ENCODE measurements around the gene ACRV1.
"Not testable (repeated sequence)": the region's sequence is repeated elsewhere in the genome, so short reads cannot be mapped to it uniquely, and the experiment has no call there.

Gene ACRV1, protein sequence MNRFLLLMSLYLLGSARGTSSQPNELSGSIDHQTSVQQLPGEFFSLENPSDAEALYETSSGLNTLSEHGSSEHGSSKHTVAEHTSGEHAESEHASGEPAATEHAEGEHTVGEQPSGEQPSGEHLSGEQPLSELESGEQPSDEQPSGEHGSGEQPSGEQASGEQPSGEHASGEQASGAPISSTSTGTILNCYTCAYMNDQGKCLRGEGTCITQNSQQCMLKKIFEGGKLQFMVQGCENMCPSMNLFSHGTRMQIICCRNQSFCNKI

DNA sequence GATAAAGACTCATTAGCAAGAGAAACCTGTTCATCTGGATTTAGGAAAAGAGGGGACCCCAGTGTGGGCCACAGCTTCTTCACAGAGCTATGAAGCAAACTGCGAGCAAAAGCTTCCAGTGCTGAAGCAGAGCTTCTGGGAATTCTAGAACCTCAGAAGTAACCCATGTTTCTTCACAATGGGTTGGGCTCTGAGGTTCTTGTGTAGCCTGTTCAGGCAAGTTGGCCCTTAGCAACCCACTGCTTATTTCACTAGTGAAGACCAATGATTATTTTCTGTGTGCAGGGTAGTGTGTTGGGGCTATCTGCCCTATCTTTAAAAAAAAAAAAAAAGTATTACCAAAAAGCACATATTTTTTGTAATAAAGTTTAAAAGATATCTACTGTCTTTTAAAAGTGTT lies at the start of gene ACRV1:
Gene ACRV1 (minus strand): TSS at position 101 of the 400 bp plus-strand sequence. CDS start 67 bp downstream, at position 34.
- DNase-seq (ENCODE audit: low read depth) = no peak

DNA sequence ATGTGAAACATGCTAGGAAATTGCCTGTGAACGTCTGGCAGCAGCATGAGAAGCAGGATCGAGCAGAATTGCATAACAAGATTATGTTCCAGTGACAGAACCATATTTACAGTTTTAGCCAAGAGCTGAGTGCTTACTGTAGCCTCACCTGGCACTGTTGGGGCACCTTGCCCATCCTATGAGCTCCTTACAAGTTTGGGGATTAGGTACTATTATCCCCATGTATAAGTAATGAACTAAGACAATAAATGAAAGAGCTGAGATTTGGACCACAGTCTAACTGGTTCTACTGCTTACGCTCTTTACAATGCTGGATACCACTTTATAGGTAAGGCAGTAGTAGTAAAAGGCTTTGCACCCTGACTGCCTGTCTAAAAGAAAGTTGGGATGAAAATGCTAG lies 48.3 kb upstream of the ACRV1 start:
- DNase-seq (ENCODE audit: low read depth) = no peak

DNA sequence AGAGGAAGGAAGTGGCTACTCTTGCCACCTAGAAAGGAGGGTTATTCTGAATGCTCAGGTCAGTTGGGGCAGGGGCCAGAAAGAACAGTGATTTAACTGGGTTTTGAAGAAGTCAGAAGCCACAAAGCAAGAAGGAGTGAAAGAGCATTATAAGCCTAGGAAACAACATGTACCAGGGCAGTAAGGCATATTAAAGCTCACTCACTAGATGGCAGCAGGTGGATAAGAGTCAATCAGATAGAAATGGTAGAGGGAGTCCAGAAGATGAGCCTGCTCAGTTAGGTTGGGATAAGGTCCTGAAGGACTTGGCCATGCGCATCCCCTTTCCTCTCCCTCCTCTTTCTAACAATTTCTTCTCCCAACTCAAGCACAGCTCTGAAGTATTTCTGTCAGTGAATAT lies 43.5 kb upstream of the ACRV1 start:
- no peak for DNase-seq (ENCODE audit: low read depth)

DNA sequence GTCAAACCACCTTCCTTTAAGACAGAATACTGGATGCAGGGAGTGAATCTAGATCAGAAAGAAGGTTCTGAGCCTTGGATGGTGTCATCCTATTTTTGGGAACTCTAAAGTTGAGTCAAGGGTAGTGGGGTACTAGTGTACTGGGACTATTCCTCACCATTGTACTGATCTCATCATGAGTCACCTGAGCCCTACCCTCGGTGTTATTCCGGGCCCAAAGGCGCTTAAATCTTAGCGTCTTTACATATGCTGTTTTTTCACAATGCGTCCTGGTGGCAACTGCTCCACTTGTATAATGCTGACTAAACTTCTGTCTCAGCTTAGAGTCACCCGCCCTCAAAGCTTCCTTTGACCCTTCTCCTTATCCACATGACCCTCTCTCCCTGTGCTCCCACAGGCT lies 40.1 kb upstream of the ACRV1 start:
- no peak for DNase-seq (ENCODE audit: low read depth)

DNA sequence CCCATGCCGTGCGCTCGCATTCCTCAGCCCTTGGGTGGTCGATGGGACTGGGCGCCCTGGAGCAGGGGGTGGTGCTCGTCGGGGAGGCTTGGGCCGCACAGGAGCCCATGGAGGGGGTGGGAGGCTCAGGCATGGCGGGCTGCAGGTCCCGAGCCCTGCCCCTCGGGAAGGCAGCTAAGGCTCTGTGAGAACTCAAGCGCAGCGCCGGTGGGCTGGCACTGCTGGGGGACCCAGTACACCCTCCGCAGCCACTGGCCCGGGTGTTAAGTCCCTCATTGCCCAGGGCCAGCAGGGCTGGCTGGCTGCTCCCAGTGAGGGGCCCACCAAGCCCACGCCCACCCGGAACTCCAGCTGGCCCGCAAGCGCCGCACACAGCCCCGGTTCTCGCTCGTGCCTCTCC lies 24.0 kb upstream of the ACRV1 start:
- DNase-seq (ENCODE audit: low read depth) = not testable (repeated sequence)

DNA sequence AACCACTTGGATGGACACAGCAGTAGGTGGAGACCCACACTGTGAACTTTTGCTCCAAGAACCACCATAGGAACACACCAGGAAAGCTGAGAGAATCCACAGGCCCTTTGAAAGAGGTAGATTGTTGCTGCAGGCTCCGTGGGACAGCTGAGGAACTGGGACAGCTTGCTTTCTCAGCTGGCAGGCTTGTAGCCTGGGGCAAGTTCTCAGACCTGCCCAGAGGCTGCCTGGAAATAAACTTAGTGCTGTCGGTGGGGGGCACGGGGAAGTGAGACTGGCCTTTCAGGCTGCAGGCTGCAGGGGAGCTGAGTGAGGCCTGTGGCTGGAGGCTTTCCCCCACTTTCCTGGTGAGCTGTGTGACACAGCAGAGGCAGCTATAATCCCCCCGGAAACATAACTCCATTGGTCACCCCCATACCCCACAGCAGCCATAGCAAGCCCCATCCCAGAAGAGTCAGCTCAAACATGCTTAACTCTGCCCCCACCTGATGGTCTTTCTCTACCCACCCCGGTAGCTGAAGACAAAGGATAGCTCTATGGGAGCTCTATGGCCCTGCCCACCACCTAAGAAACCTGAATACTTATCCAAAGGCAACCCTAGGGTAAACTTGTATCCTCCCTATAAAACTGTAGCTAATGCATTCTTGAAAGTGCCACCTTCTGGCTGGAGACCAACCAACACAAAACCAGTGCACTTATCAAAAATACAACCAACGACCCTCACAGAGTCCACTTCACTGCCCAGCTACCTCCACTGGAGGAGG lies 21.4 kb upstream of the ACRV1 start:
- no peak for DNase-seq (ENCODE audit: low read depth)

DNA sequence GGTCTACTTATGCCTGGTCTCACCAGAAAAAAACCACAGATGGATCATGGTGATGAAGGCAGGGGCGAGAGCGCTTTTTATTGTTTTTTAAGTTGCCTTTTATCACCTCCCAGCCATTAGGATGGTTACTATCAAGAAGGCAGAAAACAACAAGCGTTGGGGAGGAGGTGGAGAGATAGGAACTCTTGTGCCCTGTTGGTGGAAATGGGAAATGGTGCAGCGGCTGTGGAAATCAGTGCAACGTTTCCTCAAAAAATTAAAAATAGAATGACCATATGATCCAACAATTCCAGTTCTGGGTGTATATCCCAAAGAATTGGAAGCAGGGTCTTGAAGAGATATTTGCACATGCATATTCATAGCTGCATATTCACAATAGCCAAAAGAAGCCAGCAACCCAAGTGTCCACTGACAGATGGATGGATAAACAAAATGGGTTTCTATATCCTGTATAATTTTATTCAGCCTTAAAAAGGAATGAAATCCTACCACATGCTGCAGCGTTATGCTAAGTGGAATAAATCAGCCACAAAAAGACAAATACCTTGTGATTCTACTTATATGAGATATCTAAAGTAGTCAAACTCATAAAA lies 20.5 kb upstream of the ACRV1 start:
- no peak for DNase-seq (ENCODE audit: low read depth)

DNA sequence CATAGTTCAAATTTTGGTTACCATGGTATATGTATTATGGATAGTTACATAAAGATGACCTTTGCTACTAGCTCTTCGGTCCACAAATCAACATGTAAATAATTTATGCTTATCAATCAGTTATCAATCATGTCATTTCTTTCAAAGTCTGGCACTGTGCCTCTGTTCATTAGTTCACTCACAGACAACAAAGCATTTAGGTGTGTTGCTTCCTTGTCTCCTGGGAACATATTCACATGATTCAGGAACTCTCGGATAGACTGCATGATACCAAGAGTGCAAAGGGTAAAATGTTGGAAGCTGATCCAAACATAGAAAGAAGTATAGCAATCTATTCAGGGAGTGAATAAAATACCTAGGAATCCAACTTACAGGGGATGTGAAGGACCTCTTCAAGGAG lies 14.3 kb upstream of the ACRV1 start:
- DNase-seq (ENCODE audit: low read depth) = no peak

DNA sequence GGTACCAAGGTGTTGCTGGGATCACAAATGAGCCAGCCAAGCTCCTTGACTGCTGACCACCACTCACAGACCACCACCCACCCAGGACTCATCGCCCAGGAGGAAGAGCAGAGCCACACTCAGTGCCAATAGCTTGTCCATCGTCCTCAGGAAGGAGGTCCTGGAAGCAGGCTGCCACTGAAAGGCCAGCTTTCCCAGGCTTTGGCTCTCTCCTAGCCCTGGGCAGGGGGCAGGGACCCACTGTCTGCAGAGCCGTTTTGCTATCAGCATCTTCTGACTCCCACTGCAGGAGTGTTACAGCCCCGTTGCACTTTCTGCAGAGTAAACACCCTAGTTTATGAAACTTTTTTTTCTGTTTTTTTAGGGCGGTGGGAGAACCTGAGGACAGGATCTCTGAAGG lies 12.2 kb upstream of the ACRV1 start:
- no peak for DNase-seq (ENCODE audit: low read depth)

DNA sequence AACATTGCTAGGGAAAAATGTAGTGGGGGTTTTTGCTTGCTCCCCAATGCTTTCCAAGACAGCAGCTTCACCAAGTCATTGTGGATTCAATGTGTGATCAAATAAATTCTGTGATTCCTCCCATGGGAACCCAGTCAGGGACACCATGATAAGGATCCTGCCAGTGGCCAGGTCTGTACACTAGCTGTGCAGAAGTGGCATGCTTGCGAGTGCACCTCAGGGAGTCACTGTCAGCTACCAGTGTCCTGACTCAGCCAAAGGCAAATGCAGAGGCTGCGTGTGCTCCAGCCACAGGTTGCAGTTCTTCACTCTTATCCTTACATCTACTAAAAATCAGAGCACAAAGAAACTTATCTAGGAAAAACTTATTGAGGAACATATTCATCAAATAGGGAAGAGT lies 9.4 kb upstream of the ACRV1 start:
- no peak for DNase-seq (ENCODE audit: low read depth)

DNA sequence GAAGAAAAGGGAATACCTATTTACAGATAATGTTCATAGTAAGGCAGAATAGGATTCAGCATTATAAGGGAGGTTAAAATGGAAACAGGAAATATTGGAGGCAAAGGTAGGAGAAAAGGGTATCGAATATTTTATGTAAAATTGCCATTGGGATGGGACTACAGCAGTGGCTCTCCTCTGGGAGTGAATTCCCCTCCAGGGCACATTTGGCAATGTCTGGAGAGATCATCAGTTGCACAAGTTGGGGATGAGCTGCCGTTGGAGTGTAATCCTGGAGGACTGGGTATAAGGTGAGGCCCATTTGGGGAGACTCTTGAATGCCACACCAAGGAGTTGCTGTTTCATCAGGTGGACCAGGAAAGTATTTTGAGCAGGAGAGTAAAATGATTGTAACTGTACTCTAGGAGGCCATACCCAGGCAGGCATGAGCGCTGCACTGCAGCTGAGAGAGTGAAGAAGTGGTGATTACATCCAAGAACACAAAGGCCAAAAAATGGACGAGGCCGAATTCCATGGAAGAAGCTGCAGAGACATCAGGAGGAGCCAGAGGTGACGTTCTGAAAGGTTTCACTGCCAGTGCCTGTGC lies 8.7 kb upstream of the ACRV1 start:
- DNase-seq (ENCODE audit: low read depth) = no peak

DNA sequence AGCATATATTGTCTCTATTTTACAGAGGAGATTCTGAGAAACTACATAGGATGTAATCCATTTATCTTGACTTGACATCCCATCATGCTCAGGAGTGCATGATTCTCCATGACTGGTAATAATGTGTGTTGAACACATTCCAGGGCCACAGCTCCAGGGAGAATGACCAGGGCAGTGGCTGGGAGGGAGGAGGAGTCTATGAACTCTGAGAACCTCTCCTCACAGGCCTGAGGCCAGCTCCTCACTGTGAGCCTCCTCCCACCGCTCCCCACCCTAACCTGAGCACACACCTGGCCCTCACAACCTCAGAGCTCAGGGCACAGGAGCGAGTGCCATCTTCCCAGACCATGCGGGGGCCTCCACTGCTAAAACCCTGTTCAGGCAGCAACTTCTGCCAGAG lies 8.0 kb upstream of the ACRV1 start:
- DNase-seq (ENCODE audit: low read depth) = no peak

DNA sequence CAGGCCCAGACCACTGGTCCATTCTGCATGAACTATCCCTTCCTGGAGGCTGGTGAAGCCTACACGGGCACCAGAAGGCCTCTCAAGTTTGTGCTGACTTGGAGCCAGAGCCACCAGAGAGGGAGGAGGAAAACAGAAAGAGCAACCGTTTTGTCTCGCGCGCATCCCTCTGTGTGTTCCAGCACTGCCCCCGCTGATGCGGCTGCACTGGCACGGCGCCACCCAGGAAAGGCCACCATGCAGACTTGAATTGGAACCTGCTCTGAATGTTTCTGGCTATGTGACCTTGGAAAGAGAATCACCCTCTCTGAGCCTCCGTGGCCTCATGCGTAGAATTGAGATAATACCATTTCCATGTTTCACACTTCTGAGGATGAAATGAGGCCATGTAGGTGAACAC lies 7.4 kb upstream of the ACRV1 start:
- no peak for DNase-seq (ENCODE audit: low read depth)

DNA sequence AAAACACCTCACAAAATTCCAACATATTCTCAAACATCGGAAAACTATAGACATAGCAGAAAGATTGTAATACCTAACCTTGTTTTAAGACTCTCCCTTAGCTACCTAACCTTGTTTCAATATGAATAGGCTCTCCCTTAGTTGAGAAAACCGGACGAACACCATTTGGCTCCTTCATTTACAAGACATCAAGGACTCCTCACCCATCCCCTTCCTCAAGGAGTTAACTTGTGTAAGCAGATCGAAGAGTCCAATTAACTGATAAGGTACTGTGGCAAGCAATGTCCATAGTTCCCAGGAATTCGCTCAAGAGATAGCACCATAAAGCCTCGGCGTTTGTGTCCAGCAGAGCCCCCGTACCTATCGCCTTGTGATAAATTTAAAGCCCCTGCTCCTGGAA lies 4.6 kb upstream of the ACRV1 start:
- no peak for DNase-seq (ENCODE audit: low read depth)

DNA sequence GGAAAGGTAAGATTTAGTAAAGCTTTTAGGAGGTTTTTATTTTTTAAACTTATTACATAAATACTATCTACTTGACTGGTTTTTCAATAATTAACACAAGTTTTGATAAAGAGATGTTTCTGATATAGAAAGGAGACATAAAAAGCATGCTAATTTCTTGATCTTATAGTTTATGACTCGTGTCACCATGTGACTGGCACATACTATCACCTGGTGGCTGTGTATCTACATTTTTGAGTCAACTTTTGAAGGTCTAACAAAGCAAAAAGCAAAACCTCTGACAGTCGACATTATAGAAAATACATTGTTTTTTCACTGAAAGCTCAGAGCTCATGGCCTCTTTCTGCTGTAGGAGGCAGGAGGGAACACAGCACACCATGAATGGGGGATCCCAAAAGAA lies 810 bp downstream of the ACRV1 start:
- DNase-seq (ENCODE audit: low read depth) = no peak

DNA sequence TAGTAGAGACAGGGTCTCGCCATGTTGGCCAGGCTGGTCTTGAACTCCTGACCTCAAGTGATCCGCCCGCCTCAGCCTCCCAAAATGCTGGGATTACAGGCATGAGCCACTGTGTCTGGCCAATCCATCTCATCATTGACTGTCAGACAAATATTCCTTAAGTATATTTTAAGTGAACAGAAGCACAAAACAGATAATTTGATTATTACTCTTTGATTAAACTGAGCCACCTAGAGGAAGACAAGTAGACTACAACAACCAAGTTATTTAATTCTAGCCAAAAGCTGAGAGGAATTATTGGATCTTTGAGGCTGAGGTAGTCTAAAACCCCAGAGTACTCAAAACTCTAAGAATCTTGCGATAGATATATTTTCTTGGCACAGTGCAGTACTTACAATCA lies 1.2 kb downstream of the ACRV1 start:
- DNase-seq (ENCODE audit: low read depth) = no peak

DNA sequence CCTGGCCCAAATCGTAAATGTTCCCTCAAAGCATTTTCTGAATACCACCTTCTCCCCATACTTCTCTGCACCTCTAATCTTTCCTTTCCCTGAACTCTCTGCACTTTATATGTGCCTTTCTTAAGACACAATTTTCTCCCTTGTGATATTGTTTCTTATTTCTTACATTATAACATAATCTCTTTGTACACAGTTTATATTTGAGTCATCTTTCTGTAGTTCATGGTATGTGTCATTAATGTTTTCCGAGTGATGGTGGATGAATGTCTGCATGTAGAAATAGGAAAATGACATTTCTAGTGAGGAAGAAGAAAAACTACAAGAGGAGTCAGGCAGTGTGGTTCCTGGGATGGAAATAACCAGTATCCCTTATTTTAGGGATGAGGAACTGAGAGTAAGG lies 5.5 kb downstream of the ACRV1 start:
- no peak for DNase-seq (ENCODE audit: low read depth)

DNA sequence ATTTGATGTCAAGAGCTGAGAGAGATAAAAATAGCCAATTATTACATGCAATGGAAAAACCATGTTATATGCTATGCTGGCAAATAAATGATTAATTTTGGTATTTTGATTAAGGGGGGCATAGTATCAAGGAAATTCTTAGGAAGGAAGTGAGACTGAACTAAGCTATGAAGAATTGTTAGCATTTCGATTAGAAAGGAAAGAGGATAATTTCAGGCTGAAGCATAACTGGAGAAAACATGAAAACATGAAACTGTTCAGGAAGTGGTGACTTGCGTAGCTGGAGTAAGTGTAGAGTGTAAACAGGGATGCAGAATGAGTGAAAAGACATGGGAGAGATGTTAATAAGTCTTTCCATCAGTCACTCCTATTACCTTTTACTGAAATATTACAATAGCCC lies 6.4 kb downstream of the ACRV1 start:
- no peak for DNase-seq (ENCODE audit: low read depth)

DNA sequence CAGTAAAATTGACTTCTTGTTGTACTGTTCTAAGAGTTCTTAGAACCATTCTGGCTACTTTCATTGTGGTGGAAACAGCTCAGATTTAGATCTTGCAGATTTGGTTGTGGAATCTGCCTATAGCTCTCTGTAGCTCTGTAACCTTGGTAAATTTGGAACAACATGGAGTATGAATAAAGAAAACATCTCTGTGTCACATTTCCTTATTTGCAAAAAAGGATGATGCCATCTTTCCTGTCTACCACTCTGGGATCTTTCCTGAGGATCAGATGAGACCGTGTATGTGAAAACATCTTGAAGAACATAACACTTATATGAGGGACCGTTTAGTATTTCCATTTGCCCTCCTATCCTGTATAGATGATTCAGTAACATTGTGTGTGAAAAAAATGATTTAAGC lies 9.1 kb downstream of the ACRV1 start:
- no peak for DNase-seq (ENCODE audit: low read depth)

DNA sequence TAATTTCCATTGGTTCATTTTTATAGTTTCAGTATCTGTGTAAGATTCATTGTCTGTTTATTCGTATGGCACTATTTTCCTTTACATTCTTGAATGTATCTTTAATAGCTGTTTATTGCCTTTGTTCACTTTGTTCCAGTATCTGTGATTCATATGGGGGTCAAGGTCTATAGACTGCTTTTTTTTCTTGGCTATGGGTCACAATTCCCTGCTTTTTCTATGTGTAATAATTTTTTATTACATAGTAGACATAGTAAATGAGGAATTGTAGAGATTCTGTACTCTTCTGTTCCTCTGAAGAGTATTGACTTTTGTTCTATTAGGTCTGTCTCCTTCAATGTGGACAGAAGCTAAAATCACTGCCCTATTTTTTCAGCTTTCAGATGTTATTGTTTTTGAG lies 10.5 kb downstream of the ACRV1 start:
- no peak for DNase-seq (ENCODE audit: low read depth)

DNA sequence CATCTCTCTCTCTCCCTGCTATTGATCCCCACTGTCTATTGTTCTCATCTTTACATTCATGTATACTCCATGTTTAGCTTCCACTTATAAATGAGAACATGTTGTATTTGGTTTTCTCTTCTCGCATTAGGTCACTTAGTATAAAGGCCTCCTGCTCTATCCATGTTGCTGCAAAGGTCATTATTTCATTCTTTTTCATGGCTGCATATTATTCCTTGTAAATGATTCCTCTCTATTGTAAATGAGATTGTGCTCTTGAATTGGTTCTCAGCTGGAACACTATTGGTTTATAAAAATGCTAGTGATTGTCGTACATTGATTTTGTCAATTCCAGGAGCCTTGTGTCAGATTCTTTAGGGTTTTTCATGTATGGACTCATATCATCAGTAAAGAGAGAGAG lies 13.5 kb downstream of the ACRV1 start:
- no peak for DNase-seq (ENCODE audit: low read depth)

DNA sequence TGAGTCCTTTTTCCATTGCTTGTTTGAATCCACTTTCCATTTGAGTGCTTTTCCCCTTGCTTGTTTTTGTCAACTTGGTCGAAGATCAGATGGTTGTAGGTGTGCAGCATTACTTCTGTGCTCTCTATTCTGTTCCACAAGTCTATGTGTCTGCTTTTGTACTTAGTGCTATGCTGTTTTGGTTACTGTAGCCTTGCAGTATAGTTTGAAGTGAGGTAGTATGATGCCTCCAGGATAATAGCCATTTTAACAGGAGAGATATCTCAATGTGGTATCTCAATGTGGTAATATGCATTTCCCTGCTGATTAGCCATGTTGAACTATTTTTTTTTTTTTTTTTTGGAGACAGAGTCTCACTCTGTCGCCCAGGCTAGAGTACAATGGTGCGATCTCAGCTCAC lies 16.7 kb downstream of the ACRV1 start:
- no peak for DNase-seq (ENCODE audit: low read depth)

DNA sequence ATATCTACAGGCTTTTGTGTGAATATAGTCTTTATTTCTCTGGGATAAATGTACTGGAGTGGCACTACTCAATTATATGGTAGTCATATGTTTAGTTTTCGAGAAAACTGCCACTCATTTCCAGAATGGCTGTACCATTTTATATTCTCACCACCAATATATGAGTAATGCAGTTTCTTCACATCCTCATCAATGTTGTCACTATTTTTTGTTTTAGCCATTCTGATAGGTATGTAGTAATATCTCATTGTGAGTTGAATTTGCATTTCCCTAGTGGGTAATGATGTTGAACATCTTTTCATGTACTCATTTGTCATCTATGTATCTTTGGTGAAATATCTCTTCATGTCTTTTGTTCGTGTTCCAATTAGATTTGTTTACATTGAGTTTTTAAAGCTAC lies 18.0 kb downstream of the ACRV1 start:
- DNase-seq (ENCODE audit: low read depth) = no peak

Data from stimulated activated CD4-positive, alpha-beta T cell treated with anti-CD3 and anti-CD28 coated beads, Interleukin-2, amount 100 ng/mL, for 4 hours (primary cell).